Measurements from ENCODE around the gene BRD1. TPM values are rescaled to one million over a fixed set of nuclear protein-coding genes. Genes with fewer than 3 reads are reported as not detected.
A peak's percentile ranks its signal among the peaks of the same experiment; 100 is the strongest.

Gene BRD1
- total RNA-seq, 1 donor from 2014 or later = 40.3 TPM

DNA sequence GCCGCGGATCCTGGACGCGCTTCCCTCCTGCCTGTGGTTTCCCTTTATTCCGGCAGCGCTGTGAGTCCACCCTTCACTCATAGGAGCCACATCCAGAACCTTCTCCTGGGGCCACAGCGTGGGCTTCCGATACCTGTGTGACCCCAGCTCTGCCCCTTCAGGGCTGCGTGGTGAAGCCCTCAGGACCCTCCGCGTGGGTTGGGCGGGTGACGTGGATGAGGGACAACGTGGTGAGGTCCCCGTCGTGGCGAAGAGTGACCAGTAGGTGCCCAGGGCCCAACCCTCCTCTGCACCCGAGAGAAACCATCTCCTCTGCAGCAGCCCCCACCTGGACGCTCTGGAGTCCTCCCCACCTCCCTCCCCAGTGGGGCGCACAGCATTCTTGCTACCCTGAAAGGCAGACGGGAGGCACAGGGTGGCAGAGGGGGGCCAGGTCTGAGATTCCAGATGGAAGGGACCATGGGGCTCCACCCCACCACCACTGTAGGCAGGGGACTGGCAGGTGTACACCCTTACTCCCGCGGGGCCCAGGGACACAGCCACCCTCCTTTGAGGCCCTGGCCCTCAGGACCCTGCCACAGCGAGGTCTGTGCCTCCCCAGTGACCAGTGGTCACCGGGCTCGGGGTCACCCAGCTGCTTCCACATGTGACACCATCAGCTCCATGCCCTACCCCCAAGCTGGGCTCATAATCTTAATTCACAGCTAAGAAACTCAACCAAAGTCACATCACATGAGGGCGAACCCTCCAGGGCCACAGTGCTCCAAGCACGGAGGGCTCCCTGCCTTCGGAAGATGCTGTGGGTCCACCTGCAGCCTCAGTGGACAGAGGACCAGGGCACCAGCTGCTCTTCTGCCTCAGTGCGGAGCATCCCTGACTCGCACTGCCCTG lies 22.6 kb upstream of the BRD1 start:
- TF ChIP-seq, protein P1, sequence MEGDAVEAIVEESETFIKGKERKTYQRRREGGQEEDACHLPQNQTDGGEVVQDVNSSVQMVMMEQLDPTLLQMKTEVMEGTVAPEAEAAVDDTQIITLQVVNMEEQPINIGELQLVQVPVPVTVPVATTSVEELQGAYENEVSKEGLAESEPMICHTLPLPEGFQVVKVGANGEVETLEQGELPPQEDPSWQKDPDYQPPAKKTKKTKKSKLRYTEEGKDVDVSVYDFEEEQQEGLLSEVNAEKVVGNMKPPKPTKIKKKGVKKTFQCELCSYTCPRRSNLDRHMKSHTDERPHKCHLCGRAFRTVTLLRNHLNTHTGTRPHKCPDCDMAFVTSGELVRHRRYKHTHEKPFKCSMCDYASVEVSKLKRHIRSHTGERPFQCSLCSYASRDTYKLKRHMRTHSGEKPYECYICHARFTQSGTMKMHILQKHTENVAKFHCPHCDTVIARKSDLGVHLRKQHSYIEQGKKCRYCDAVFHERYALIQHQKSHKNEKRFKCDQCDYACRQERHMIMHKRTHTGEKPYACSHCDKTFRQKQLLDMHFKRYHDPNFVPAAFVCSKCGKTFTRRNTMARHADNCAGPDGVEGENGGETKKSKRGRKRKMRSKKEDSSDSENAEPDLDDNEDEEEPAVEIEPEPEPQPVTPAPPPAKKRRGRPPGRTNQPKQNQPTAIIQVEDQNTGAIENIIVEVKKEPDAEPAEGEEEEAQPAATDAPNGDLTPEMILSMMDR (IDR thresholded peaks at IDR 0.05; ENCODE audit: unreplicated experiment) = no peak
- peaks cover 10% of the 10 kb centered on the region for H3K4me1 Mint-ChIP-seq (ENCODE audit: unreplicated experiment)
- DNase-seq (ENCODE audit: low spot score) = no peak
- no peak overlapping the region for H3K27ac Mint-ChIP-seq (ENCODE audit: unreplicated experiment)
- H3K36me3 Mint-ChIP-seq (ENCODE audit: low read depth, unreplicated experiment) = peaks cover 8% of the 10 kb centered on the region
- H3K27me3 Mint-ChIP-seq (ENCODE audit: unreplicated experiment) = peaks cover 40% of the 10 kb centered on the region
- H3K9me3 Mint-ChIP-seq (ENCODE audit: unreplicated experiment) = no peaks in the 10 kb centered on the region
- H3K4me3 Mint-ChIP-seq (ENCODE audit: unreplicated experiment) = no peak overlapping the region

- no peak overlapping the region for H3K27ac Mint-ChIP-seq (ENCODE audit: unreplicated experiment)
- peaks cover under 1% of the 10 kb centered on the region for H3K4me1 Mint-ChIP-seq (ENCODE audit: unreplicated experiment)
- H3K27me3 Mint-ChIP-seq (ENCODE audit: unreplicated experiment) = peaks cover 39% of the 10 kb centered on the region
- TF ChIP-seq, protein P1 (IDR thresholded peaks at IDR 0.05; ENCODE audit: unreplicated experiment) = no peak
- H3K36me3 Mint-ChIP-seq (ENCODE audit: low read depth, unreplicated experiment) = peaks cover 4% of the 10 kb centered on the region
- H3K4me3 Mint-ChIP-seq (ENCODE audit: unreplicated experiment) = no peak overlapping the region
- no peak for DNase-seq (ENCODE audit: low spot score)
- no peaks in the 10 kb centered on the region for H3K9me3 Mint-ChIP-seq (ENCODE audit: unreplicated experiment)
Measured at GRCh38 chr22:49849161-49850020, 21.7 kb upstream of the BRD1 start.

- TF ChIP-seq, protein P1 (IDR thresholded peaks at IDR 0.05; ENCODE audit: unreplicated experiment) = no peak
- no peak overlapping the region for H3K4me3 Mint-ChIP-seq (ENCODE audit: unreplicated experiment)
- H3K4me1 Mint-ChIP-seq (ENCODE audit: unreplicated experiment) = no peaks in the 10 kb centered on the region
- peaks cover 3% of the 10 kb centered on the region for H3K36me3 Mint-ChIP-seq (ENCODE audit: low read depth, unreplicated experiment)
- no peaks in the 10 kb centered on the region for H3K9me3 Mint-ChIP-seq (ENCODE audit: unreplicated experiment)
- DNase-seq (ENCODE audit: low spot score) = no peak
- no peak overlapping the region for H3K27ac Mint-ChIP-seq (ENCODE audit: unreplicated experiment)
- H3K27me3 Mint-ChIP-seq (ENCODE audit: unreplicated experiment) = peaks cover 38% of the 10 kb centered on the region
Measured at GRCh38 chr22:49848690-49849160, 21.1 kb upstream of the BRD1 start.

- Mint-ChIP-seq H3K4me1 (ENCODE audit: unreplicated experiment) (no peaks in the 10 kb centered on the region), H3K27me3 (ENCODE audit: unreplicated experiment) (peaks cover 38% of the 10 kb centered on the region), H3K36me3 (ENCODE audit: low read depth, unreplicated experiment) (peaks cover 3% of the 10 kb centered on the region), H3K4me3 (ENCODE audit: unreplicated experiment) (peak overlapping the region; percentile 82), H3K27ac (ENCODE audit: unreplicated experiment) (no peak overlapping the region), H3K9me3 (ENCODE audit: unreplicated experiment) (no peaks in the 10 kb centered on the region)
- TF ChIP-seq, protein P1 (IDR thresholded peaks at IDR 0.05; ENCODE audit: unreplicated experiment) = no peak
- DNase-seq (ENCODE audit: low spot score) = no peak
Measured at GRCh38 chr22:49847751-49848689, 20.3 kb upstream of the BRD1 start.

All from endothelial cell (in vitro differentiated cells).